GM11168 (cell line): ENCODE results near the gene EPS8L1.

Experiments used
- in situ Hi-C: fragments of 300-500 bp; cut with MboI; formaldehyde crosslinking; loops from one replicate; pipeline ENCODE4 v1.12.0; 2022; ENCODE audit warnings: low sequenced_read_pairs; ENCODE audit not compliant: unreplicated experiment

EPS8L1 gene

GRCh38 chr19:55112777-55113569, 37.3 kb downstream of the EPS8L1 start:
- in situ Hi-C loops: no loop called here

- in situ Hi-C loops: no loop called here
These were observed 37.9 kb downstream of the EPS8L1 start for GRCh38 chr19:55113570-55114039.

DNA sequence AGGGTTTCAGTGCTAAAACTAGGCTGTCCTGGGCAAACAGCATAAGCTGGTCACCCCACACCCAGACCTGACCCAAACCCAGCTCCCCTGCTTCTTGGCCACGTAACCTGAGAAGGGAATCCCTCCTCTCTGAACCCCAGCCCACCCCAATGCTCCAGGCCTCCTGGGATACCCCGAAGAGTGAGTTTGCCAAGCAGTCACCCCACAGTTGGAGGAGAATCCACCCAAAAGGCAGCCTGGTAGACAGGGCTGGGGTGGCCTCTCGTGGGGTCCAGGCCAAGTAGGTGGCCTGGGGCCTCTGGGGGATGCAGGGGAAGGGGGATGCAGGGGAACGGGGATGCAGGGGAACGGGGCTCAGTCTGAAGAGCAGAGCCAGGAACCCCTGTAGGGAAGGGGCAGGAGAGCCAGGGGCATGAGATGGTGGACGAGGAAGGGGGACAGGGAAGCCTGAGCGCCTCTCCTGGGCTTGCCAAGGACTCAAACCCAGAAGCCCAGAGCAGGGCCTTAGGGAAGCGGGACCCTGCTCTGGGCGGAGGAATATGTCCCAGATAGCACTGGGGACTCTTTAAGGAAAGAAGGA, 39.0 kb downstream of the EPS8L1 start:
- in situ Hi-C loops: no loop called here

- in situ Hi-C loops: no loop called here
These were observed 39.9 kb downstream of the EPS8L1 start for GRCh38 chr19:55115446-55116065.

- in situ Hi-C loops: no loop called here
These were observed 40.7 kb downstream of the EPS8L1 start for GRCh38 chr19:55116232-55116858.

- in situ Hi-C loops: no loop called here
These were observed 41.4 kb downstream of the EPS8L1 start, which contains the start of gene PPP1R12C for GRCh38 chr19:55116859-55117662. Gene PPP1R12C (minus strand): TSS chr19:55117637. CDS start chr19:55117543, 94 bp downstream.

GRCh38 chr19:55117663-55118391, 42.2 kb downstream of the EPS8L1 start:
- in situ Hi-C loops: no loop called here

DNA sequence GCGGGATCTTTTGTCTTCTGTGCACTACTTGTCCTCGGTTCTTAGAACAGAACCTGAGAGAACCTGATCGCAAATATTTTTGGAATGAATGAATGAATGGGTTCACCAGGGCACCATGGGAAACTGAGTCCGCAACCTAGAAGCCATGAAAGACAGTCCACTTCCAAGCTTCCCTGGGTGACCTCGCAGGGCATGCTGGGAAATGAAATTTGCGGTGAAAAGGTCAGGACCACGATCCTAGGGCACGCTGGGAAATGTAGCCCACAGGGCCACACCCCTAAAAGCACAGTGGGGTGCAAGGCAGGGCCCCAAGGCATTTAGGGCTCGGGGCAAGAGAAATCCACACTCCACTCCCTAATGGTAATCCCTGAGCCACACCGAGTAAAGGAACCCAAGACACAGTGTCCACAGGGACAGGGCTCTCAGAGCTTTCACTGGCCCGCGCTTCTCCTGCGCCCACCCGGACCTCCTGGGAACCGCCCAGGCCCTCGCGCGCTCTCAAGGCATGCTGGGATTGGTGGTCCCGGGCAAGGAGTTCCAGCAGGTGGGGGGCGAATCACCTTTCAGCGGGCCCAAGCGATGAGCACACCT, 42.8 kb downstream of the EPS8L1 start:
- in situ Hi-C loops: no loop called here

- in situ Hi-C loops: no loop called here
These were observed 43.4 kb downstream of the EPS8L1 start for GRCh38 chr19:55119053-55119452.

DNA sequence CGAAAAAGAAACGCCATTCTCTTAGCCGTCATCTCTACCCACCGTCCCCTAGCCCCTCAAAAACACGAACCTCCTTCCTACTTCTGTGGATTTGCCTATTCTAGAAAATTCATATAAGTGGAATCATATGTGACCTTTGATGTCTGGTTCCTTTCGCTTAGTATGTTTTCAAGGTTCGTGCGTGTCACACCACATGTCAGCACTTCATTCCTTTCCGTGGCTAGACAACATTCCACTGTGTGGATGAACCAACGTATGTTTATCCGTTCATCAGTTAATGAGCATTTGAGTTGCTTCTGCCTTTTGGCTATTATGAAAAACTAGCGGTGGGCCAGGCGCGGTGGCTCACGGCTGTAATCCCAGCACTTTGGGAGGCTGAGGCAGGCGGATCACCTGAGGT, 55.8 kb downstream of the EPS8L1 start:
- in situ Hi-C loops: loop anchor here (25.0 kb wide), 1 partner anchor 281 kb away; the partner anchor contains the start of gene UBE2S

GRCh38 chr19:55132453-55133129, 56.9 kb downstream of the EPS8L1 start:
- in situ Hi-C loops: loop anchor here (25.0 kb wide), 1 partner anchor 280 kb away; the partner anchor contains the start of gene UBE2S

- in situ Hi-C loops: loop anchor here (25.0 kb wide), 1 partner anchor 278 kb away; the partner anchor contains the start of gene UBE2S
These were observed 58.2 kb downstream of the EPS8L1 start for GRCh38 chr19:55133639-55134444.

DNA sequence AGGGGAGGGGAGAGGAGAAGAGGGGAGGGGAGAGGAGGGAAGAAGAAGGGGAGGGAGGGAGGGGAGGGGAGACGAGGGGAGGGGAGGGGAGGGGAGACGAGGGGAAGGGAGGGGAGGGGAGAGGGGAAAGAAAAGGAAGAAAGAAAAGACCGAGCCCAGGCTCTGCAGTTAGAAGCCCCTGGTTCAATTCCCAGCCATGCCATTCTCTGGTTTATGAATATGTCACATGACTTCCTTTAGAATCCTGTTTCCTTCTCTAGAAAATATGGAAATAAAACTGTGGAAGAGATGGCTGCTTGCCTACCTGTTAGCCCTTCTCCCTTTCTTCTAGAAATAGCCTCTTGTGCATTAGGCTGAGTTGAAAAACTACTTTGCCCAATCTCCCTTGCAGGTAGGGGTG, 59.1 kb downstream of the EPS8L1 start:
- in situ Hi-C loops: loop anchor here (25.0 kb wide), 1 partner anchor 278 kb away; the partner anchor contains the start of gene UBE2S

- in situ Hi-C loops: loop anchor here (25.0 kb wide), 1 partner anchor 276 kb away; the partner anchor contains the start of gene UBE2S
These were observed 60.9 kb downstream of the EPS8L1 start for GRCh38 chr19:55136399-55137102.
